Panc1 (cell line): ENCODE measurements around the gene PNMA8A. TPM values are rescaled to one million over a fixed set of nuclear protein-coding genes. Genes with fewer than 3 reads are reported as not detected.
A peak's percentile ranks its signal among the peaks of the same experiment; 100 is the strongest.

Experiments
- ATAC-seq: fragments of 200-7000 bp; cut with Tn5 transposase; 2 replicates; pipeline ENCODE4 v1.9.1; 2020; ENCODE audit warnings: mild to moderate bottlenecking, moderate library complexity
- BruUV-seq: library from RNA; stranded (reverse); fragments of 400-500 nt; replicated peaks from 2 replicates; lab custom pipeline; 2021; lab: Mats Ljungman, UMichigan
- CTCF ChIA-PET: fragments of 300-600 bp; sonication (Branson Sonifier 250); formaldehyde crosslinking; loops from one replicate; lab custom pipeline; 2022; ENCODE audit warnings: antibody characterized with exemption; lab: Charles Lee
- POLR2A ChIA-PET: fragments of 300-600 bp; sonication (Branson Sonifier 250); formaldehyde crosslinking; loops from one replicate; lab custom pipeline; 2022; ENCODE audit warnings: antibody characterized with exemption; lab: Charles Lee
- DNase-seq: peaks from one replicate; pipeline ENCODE4 v3.0.0-alpha.2; 2010; ENCODE audit warnings: low read depth, low spot score
- H3K27ac ChIP-seq: 2 replicates; pipeline ENCODE4 v1.5.1; 2011; ENCODE audit warnings: mild to moderate bottlenecking, low read length, inconsistent platforms
- H3K27me3 ChIP-seq: fragments of 200-500 bp; sonication (Bioruptor generic); 2 replicates; pipeline ENCODE4 v1.6.0; 2014; ENCODE audit warnings: low read length, inconsistent platforms; ENCODE audit not compliant: control insufficient read depth, insufficient read depth
- H3K36me3 ChIP-seq: fragments of 200-500 bp; sonication (Bioruptor generic); 2 replicates; pipeline ENCODE4 v1.5.1; 2014; ENCODE audit warnings: inconsistent platforms, mild to moderate bottlenecking, low read length, moderate library complexity; ENCODE audit not compliant: control insufficient read depth, insufficient read depth
- H3K4me1 ChIP-seq: 2 replicates; pipeline ENCODE4 v1.5.1; 2011; ENCODE audit warnings: inconsistent platforms, mild to moderate bottlenecking, low read length, moderate library complexity; ENCODE audit not compliant: control insufficient read depth, insufficient read depth
- H3K4me3 ChIP-seq, 2 experiments: 2 replicates each; pipeline ENCODE4 v1.5.1; 2011 to 2012; ENCODE audit warnings: low read depth in 2 of 2, low read length in 2 of 2, mild to moderate bottlenecking in 2 of 2, inconsistent platforms in 1 of 2, moderate library complexity in 1 of 2
- H3K9me3 ChIP-seq: fragments of 200-500 bp; sonication (Bioruptor generic); 2 replicates; pipeline ENCODE4 v1.5.1; 2014; ENCODE audit warnings: low read depth, mild to moderate bottlenecking, inconsistent platforms, low read length, moderate library complexity; ENCODE audit not compliant: control insufficient read depth, insufficient read depth
- POLR2AphosphoS5 ChIP-seq: IDR thresholded peaks from 2 replicates; pipeline ENCODE4 v1.6.1; 2012; ENCODE audit warnings: mild to moderate bottlenecking, low read depth, low read length, moderate library complexity
- SIN3A ChIP-seq: IDR thresholded peaks from 2 replicates; pipeline ENCODE4 v1.6.1; 2012; ENCODE audit warnings: low read depth, mild to moderate bottlenecking, low read length, moderate library complexity, borderline replicate concordance; ENCODE audit not compliant: insufficient read depth
- TCF7L2 ChIP-seq: IDR thresholded peaks from 2 replicates; pipeline ENCODE4 v1.6.1; 2011; ENCODE audit warnings: mild to moderate bottlenecking, low read depth, low read length, inconsistent platforms
- in situ Hi-C: cut with HindIII; loops from 2 replicates; pipeline ENCODE4 v1.10.0; 2016; ENCODE audit warnings: low sequenced_read_pairs, low pct_unique_long_range_greater_than_20kb
- intact Hi-C: fragments of 100-400 bp; cut with micrococcal nuclease; formaldehyde crosslinking; loops from one replicate; pipeline ENCODE4 v1.10.0; 2022; ENCODE audit not compliant: unreplicated experiment
- total RNA-seq: library from RNA; stranded (reverse); gene quantifications from one replicate; pipeline ENCODE4 v1.2.1, GENCODE V29; 2021; ENCODE audit not compliant: unreplicated experiment
- TF ChIP-seq, protein P1 (sequence below): fragments of 450-650 bp; IDR thresholded peaks from 2 replicates; pipeline ENCODE4 v1.5.1; 2017; ENCODE audit warnings: mild to moderate bottlenecking
- TF ChIP-seq, protein P2 (sequence below), 2 experiments: IDR thresholded peaks; 2 replicates each; pipeline ENCODE4 v1.6.1; 2011 to 2012; ENCODE audit warnings: low read depth in 2 of 2, control low read depth in 1 of 2, low read length in 1 of 2, mild to moderate bottlenecking in 1 of 2, moderate library complexity in 1 of 2; ENCODE audit not compliant: insufficient read depth in 1 of 2

PNMA8A gene
- total RNA-seq, 1 experiment from 2014 or later: not detected

DNA sequence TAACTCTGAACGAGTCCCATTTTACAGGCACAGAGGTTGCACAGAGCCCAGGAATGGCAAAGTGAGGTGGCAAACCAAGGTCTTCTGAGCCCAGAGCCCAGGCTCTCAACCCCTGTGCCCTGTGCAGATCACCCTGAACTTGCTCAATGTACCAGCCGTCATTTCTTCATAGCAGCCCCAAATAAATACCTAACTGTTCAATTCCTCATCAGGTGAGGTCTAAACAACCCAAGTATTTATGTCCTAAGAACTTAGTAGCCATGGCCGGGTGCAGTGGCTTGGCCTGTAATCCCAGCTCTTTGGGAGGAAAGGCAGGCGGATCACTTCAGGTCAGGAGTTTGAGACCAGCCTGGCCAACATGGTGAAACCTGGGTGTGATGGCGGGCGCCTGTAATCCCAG lies 46.1 kb upstream of the PNMA8A start:
- Histone ChIP-seq H3K9me3 (no peaks in the 10 kb centered on the region), H3K27ac (no peak overlapping the region), H3K36me3 (no peaks in the 10 kb centered on the region), H3K27me3 (no peaks in the 10 kb centered on the region), H3K4me1 (no peaks in the 10 kb centered on the region; the same call in 1 of the 2 replicates), H3K4me3 (no peak overlapping the region)
- TF ChIP-seq, protein P1, sequence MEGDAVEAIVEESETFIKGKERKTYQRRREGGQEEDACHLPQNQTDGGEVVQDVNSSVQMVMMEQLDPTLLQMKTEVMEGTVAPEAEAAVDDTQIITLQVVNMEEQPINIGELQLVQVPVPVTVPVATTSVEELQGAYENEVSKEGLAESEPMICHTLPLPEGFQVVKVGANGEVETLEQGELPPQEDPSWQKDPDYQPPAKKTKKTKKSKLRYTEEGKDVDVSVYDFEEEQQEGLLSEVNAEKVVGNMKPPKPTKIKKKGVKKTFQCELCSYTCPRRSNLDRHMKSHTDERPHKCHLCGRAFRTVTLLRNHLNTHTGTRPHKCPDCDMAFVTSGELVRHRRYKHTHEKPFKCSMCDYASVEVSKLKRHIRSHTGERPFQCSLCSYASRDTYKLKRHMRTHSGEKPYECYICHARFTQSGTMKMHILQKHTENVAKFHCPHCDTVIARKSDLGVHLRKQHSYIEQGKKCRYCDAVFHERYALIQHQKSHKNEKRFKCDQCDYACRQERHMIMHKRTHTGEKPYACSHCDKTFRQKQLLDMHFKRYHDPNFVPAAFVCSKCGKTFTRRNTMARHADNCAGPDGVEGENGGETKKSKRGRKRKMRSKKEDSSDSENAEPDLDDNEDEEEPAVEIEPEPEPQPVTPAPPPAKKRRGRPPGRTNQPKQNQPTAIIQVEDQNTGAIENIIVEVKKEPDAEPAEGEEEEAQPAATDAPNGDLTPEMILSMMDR: no peak
- TF ChIP-seq, protein P2, sequence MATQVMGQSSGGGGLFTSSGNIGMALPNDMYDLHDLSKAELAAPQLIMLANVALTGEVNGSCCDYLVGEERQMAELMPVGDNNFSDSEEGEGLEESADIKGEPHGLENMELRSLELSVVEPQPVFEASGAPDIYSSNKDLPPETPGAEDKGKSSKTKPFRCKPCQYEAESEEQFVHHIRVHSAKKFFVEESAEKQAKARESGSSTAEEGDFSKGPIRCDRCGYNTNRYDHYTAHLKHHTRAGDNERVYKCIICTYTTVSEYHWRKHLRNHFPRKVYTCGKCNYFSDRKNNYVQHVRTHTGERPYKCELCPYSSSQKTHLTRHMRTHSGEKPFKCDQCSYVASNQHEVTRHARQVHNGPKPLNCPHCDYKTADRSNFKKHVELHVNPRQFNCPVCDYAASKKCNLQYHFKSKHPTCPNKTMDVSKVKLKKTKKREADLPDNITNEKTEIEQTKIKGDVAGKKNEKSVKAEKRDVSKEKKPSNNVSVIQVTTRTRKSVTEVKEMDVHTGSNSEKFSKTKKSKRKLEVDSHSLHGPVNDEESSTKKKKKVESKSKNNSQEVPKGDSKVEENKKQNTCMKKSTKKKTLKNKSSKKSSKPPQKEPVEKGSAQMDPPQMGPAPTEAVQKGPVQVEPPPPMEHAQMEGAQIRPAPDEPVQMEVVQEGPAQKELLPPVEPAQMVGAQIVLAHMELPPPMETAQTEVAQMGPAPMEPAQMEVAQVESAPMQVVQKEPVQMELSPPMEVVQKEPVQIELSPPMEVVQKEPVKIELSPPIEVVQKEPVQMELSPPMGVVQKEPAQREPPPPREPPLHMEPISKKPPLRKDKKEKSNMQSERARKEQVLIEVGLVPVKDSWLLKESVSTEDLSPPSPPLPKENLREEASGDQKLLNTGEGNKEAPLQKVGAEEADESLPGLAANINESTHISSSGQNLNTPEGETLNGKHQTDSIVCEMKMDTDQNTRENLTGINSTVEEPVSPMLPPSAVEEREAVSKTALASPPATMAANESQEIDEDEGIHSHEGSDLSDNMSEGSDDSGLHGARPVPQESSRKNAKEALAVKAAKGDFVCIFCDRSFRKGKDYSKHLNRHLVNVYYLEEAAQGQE (IDR thresholded peaks at IDR 0.05; ENCODE audit: insufficient read depth in 1 of 2, low read depth in 2 of 2, low read length in 1 of 2): no peak
- TF ChIP-seq POLR2AphosphoS5 (no peak), SIN3A (no peak), TCF7L2 (no peak)
- no TSS peak for BruUV-seq
- no peak for ATAC-seq
- ChIA-PET POLR2A (no interaction called here), CTCF (interaction anchor here (0.5 kb wide), 1 partner anchor 17 kb away, joined by 5 read pairs; no protein-coding TSS in a partner anchor)
- DNase-seq: no peak
- in situ Hi-C loops (no loop called here), intact Hi-C loops (no loop called here)

DNA sequence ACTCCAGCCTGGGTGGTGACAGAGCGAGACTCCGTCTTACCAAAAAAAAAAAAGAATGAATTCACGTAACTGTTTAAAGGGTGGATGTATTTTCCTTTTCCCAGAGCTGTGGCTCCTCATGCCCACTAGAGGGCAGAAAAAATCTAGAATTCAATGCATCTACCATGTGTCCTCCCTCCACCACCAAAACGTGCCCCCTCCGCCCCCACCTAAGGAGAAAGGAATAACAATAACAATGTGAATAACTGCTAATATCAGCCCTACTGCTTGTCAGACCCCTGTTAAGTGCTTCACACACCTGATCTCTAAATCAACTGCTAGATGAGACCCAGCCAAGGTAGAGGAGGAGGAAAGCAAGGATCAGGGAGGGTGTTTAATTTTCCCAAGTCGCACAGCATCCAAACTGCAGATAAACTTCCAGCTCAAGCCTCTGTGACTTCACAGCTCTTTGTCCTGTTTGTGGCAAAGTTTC lies 44.6 kb upstream of the PNMA8A start:
- no peak for DNase-seq
- Histone ChIP-seq H3K4me1 (no peaks in the 10 kb centered on the region; the same call in 1 of the 2 replicates), H3K27me3 (no peaks in the 10 kb centered on the region), H3K36me3 (no peaks in the 10 kb centered on the region), H3K27ac (no peak overlapping the region), H3K9me3 (no peaks in the 10 kb centered on the region), H3K4me3 (no peak overlapping the region)
- CTCF ChIA-PET: interaction anchor here (0.7 to 0.9 kb wide), 2 partner anchors 23 to 37 kb away, joined by 3 to 6 read pairs; no protein-coding TSS in a partner anchor
- BruUV-seq: no TSS peak
- POLR2A ChIA-PET: no interaction called here
- in situ Hi-C loops: no loop called here
- intact Hi-C loops: no loop called here
- peak; percentile 78; the same call in 1 of the 2 replicates for ATAC-seq
- TF ChIP-seq, protein P1: peak; percentile 78
- TF ChIP-seq POLR2AphosphoS5: no peak
